Esophagus squamous epithelium (tissue), 5 donors: ENCODE results near the gene NID1. TPM values are rescaled to one million over a fixed set of nuclear protein-coding genes. Genes with fewer than 3 reads are reported as not detected.
"Not testable (repeated sequence)": the region's sequence is repeated elsewhere in the genome, so short reads cannot be mapped to it uniquely, and the experiment has no call there.

Source experiments
- DNase-seq: peaks from one replicate; lab custom pipeline; 2025; lab: John Stamatoyannopoulos, UW
- H3K27ac ChIP-seq, 4 donors: fragments of 200-600 bp; sonication (generic); one replicate each; pipeline ENCODE4 v1.5.1; 2016 to 2019; ENCODE audit warnings: mild to moderate bottlenecking in 1 of 4
- H3K27me3 ChIP-seq, 4 donors: fragments of 200-600 bp; sonication (generic); 1 replicate in 3 of 4; 2 replicates in 1 of 4; pipeline versions ENCODE4 v1.5.1 to v1.6.0; 2017 to 2021; ENCODE audit warnings: antibody characterized with exemption in 1 of 4
- H3K36me3 ChIP-seq, 3 donors: fragments of 200-600 bp; sonication (generic); one replicate each; pipeline ENCODE4 v1.5.1; 2016 to 2019
- H3K4me1 ChIP-seq, 3 donors: fragments of 200-600 bp; sonication (generic); one replicate each; pipeline ENCODE4 v1.5.1; 2017 to 2019
- H3K4me3 ChIP-seq, 4 donors: fragments of 200-600 bp; sonication (generic); 1 replicate in 3 of 4; 2 replicates in 1 of 4; pipeline ENCODE4 v1.5.1; 2016 to 2019; ENCODE audit warnings: mild to moderate bottlenecking in 2 of 4, moderate library complexity in 1 of 4
- H3K9me3 ChIP-seq, 3 donors: fragments of 200-600 bp; sonication (generic); one replicate each; pipeline ENCODE4 v1.5.1; 2016 to 2019
- CTCF ChIP-seq, 6 experiments: fragments of 450-650 bp in 4 of 6; fragments of 200-600 bp in 2 of 6; sonication (generic) in 2 of 6; IDR thresholded peaks; one replicate each; pipeline ENCODE4 v1.5.1; 2016 to 2019; ENCODE audit warnings: antibody characterized with exemption in 6 of 6, mild to moderate bottlenecking in 4 of 6, moderate library complexity in 4 of 6
- POLR2A ChIP-seq, 4 donors: fragments of 450-650 bp; IDR thresholded peaks; one replicate each; pipeline ENCODE4 v1.6.1; 2017; ENCODE audit warnings: antibody characterized with exemption in 4 of 4, mild to moderate bottlenecking in 4 of 4, moderate library complexity in 3 of 4
- WGBS, 2 donors: methylation state at CpG; one replicate each; pipeline ENCODE4 v1.1.5; 2018; 5-methylcytosine and 5-hydroxymethylcytosine counted together
- intact Hi-C: fragments of 100-400 bp; cut with DNase I; formaldehyde crosslinking; loops from one replicate; pipeline ENCODE4 v1.15.0; 2022
- total RNA-seq, 4 donors: library from RNA; depleted of rRNA; stranded (reverse); fragments of >200 nt; gene quantifications; one replicate each; pipeline ENCODE4 v1.1.0, GENCODE V29; 2016
- donor health status: DM: yes; HTN: yes; CAD: no.

The NID1 gene
- total RNA-seq, 4 donors from 2014 or later: 3.6 to 120 (median 28.5) TPM

DNA sequence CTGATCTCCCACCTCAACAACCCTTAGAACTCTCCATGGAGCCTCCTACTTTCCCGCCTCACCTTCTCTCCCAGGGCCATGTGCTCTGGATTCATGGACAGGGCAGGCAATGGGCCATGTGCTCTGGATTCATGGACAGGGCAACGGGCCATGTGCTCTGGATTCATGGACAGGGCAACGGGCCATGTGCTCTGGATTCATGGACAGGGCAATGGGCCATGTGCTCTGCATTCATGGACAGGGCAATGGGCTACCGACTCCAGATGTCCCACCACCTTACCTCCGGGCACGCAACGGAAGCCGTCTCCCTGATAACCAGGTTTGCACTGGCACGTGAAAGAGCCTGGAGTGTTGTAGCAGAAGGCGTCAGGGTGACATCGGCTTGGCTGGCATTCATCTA, 53.2 kb downstream of the NID1 start:
- intact Hi-C loops: no loop called here
- peaks cover 0 to 36% (median 0%) of the 10 kb centered on the region in 3 donors for H3K36me3 ChIP-seq
- whole genome bisulfite sequencing, 2 donors: 88 to 93% methylated on average over 5 to 6 of the region's 11 CpGs
- TF ChIP-seq CTCF (IDR thresholded peaks at IDR 0.05) (no peak), POLR2A (IDR thresholded peaks at IDR 0.05) (no peak)
- no peaks in the 10 kb centered on the region for H3K9me3 ChIP-seq
- H3K4me1 ChIP-seq: peaks cover 0 to 26% (median 8%) of the 10 kb centered on the region in 3 donors
- no peak for DNase-seq
- peak overlapping the region in 3 of 4 donors; percentile 73 to 87 (median 82) for H3K27ac ChIP-seq
- H3K4me3 ChIP-seq: no peak overlapping the region
- no peaks in the 10 kb centered on the region for H3K27me3 ChIP-seq

- Histone ChIP-seq H3K27ac (peak overlapping the region; percentile 10 to 87 (median 78)), H3K27me3 (no peaks in the 10 kb centered on the region), H3K36me3 (peaks cover 0 to 36% (median 0%) of the 10 kb centered on the region in 3 donors), H3K4me3 (no peak overlapping the region), H3K4me1 (peaks cover 0 to 17% (median 4%) of the 10 kb centered on the region in 3 donors), H3K9me3 (no peaks in the 10 kb centered on the region)
- intact Hi-C loops: no loop called here
- 64 to 81% methylated on average over 7 of the region's 7 CpGs for WGBS, 2 donors
- DNase-seq: no peak
- TF ChIP-seq POLR2A (IDR thresholded peaks at IDR 0.05): no peak
- no peak for TF ChIP-seq CTCF (IDR thresholded peaks at IDR 0.05)
Observed at GRCh38 chr1:236010443-236010842, 54.4 kb downstream of the NID1 start.

- 42 to 45% methylated on average over 2 of the region's 2 CpGs for WGBS, 2 donors
- Histone ChIP-seq H3K36me3 (peaks cover 0 to 36% (median 0%) of the 10 kb centered on the region in 3 donors), H3K27ac (peak overlapping the region; percentile 10 to 82 (median 70)), H3K4me1 (peaks cover 0 to 13% (median 4%) of the 10 kb centered on the region in 3 donors), H3K27me3 (no peaks in the 10 kb centered on the region), H3K4me3 (no peak overlapping the region), H3K9me3 (no peaks in the 10 kb centered on the region)
- intact Hi-C loops: no loop called here
- TF ChIP-seq POLR2A (IDR thresholded peaks at IDR 0.05) (no peak), CTCF (IDR thresholded peaks at IDR 0.05) (no peak)
- DNase-seq: no peak
Observed at GRCh38 chr1:236009857-236010256, 55.0 kb downstream of the NID1 start.

- TF ChIP-seq CTCF (IDR thresholded peaks at IDR 0.05) (no peak), POLR2A (IDR thresholded peaks at IDR 0.05) (no peak)
- no peaks in the 10 kb centered on the region for H3K27me3 ChIP-seq
- H3K4me1 ChIP-seq: peaks cover 0 to 13% (median 4%) of the 10 kb centered on the region in 3 donors
- peak overlapping the region in 3 of 4 donors; percentile 68 to 82 (median 73) for H3K27ac ChIP-seq
- peaks cover 0 to 36% (median 0%) of the 10 kb centered on the region in 3 donors for H3K36me3 ChIP-seq
- intact Hi-C loops: no loop called here
- H3K4me3 ChIP-seq: no peak overlapping the region
- DNase-seq: no peak
- H3K9me3 ChIP-seq: no peaks in the 10 kb centered on the region
- WGBS, 2 donors: 58 to 64% methylated on average over 5 of the region's 5 CpGs
Observed at GRCh38 chr1:236009191-236009590, 55.7 kb downstream of the NID1 start.

DNA sequence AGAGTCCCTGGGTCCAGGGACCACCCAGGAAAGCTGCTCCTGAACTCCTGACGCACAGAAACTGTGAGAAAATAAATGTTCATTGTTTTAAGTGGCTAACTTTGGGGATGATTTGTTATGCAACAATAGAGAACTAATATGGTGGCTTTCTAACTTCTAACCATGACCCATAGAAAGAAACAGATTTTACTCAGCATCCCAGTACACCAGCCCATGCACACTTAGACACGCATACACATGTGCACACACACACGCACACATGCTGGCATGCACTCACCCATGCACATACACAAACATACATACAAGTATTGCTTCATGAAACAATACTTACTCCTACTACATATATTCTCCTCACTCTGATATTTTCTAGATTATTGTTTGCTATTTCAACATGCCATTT, 57.1 kb downstream of the NID1 start:
- TF ChIP-seq POLR2A (IDR thresholded peaks at IDR 0.05) (no peak), CTCF (IDR thresholded peaks at IDR 0.05) (no peak)
- H3K27ac ChIP-seq: no peak overlapping the region
- H3K27me3 ChIP-seq: no peaks in the 10 kb centered on the region
- H3K4me3 ChIP-seq: no peak overlapping the region
- 88 to 94% methylated on average over 3 of the region's 3 CpGs for WGBS, 2 donors
- no peaks in the 10 kb centered on the region for H3K9me3 ChIP-seq
- H3K4me1 ChIP-seq: peaks cover 0 to 13% (median 4%) of the 10 kb centered on the region in 3 donors
- no peak for DNase-seq
- H3K36me3 ChIP-seq: peaks cover 0 to 26% (median 0%) of the 10 kb centered on the region in 3 donors
- intact Hi-C loops: no loop called here

DNA sequence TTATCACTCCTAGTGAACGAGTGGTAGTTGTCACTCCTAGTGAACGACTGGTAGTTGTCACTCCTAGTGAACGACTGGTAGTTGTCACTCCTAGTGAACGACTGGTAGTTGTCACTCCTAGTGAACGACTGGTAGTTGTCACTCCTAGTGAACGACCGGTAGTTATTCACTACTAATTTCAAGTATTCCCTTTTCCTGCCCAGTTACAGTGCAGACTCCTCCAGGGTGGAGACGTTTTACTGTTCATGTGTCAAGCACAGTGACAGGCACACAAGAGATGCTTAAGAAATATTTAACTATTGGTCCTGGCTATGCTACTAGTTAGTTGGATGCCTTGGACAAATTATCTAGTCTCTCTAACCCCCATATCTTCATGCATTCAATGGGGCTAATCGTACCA, 61.8 kb downstream of the NID1 start:
- intact Hi-C loops, DNase-seq, H3K4me3 ChIP-seq, H3K9me3 ChIP-seq, H3K27me3 ChIP-seq: not testable (repeated sequence)
- Histone ChIP-seq H3K36me3 (peaks cover 0 to 18% (median 0%) of the 10 kb centered on the region in 3 donors), H3K4me1 (peaks cover 0 to 31% (median 8%) of the 10 kb centered on the region in 3 donors), H3K27ac (peak overlapping the region in 1 of 4 donors; percentile 63)
- WGBS, 2 donors: 69 to 73% methylated on average over 8 to 9 of the region's 9 CpGs
